C4-2B (cell line): ENCODE results near the gene HOXA13.
A peak's percentile ranks its signal among the peaks of the same experiment; 100 is the strongest.

Source experiments
- H3K27ac ChIP-seq: fragments of 450-650 bp; 2 replicates; pipeline ENCODE4 v1.5.1; 2017
- CTCF ChIP-seq: fragments of 450-650 bp; conservative IDR thresholded peaks from 2 replicates; pipeline ENCODE4 v1.5.1; 2017; ENCODE audit warnings: mild to moderate bottlenecking
- ZFX ChIP-seq: fragments of 450-650 bp; IDR thresholded peaks from 2 replicates; pipeline ENCODE4 v1.6.1; 2017

HOXA13 gene

GRCh38 chr7:27171325-27171636 is 28.6 kb downstream of the HOXA13 start:
- TF ChIP-seq ZFX (no peak), CTCF (no peak)
- peak overlapping the region; percentile 98 for H3K27ac ChIP-seq

DNA sequence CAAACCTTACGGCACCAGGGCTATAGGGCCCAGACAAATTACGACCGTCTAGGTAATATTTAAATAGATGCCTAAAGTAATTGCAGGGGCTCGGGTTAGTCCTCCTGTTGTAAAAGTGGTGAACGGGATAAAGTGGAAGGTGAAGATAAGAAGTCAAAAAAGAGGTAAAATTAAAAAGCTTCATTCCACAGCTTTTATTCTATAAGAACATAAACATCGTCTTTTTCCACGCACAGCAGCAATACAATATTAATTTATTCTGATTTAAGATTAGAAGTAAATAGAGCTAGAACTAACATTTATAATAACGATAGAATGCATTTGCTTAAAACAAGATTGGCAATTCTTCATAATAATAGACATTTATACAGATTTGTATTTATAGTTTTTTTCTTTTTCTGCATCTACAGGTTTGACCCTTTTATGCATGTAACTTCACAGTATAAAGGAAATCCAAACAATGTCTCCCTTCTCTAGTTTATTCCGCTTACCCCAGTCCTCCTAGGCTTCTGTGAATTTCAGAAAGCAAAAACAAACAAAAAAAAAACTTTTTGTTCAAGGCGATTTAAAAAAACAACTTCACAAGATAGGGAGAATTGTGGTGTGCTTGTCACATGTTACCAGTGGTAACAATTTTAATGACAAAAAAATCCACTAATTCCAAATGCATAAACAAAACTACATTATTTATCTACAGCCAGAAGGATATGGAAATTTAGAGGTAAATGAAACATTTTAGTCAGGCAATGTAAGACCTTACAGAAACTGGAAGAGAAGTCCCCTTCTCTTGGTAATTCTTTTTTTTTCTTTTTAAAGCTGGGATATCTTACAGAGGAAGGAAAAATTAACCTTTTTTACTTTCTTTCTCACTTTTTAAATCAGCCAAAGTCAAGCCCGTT is 29.2 kb downstream of the HOXA13 start:
- peak overlapping the region; percentile 98 for H3K27ac ChIP-seq

GRCh38 chr7:27169658-27170425 is 30.0 kb downstream of the HOXA13 start:
- H3K27ac ChIP-seq = no peak overlapping the region
- TF ChIP-seq ZFX = no peak

More for the DNA sequence above, 29.2 kb downstream of the HOXA13 start:
- no peak for TF ChIP-seq ZFX
- TF ChIP-seq CTCF = no peak

DNA sequence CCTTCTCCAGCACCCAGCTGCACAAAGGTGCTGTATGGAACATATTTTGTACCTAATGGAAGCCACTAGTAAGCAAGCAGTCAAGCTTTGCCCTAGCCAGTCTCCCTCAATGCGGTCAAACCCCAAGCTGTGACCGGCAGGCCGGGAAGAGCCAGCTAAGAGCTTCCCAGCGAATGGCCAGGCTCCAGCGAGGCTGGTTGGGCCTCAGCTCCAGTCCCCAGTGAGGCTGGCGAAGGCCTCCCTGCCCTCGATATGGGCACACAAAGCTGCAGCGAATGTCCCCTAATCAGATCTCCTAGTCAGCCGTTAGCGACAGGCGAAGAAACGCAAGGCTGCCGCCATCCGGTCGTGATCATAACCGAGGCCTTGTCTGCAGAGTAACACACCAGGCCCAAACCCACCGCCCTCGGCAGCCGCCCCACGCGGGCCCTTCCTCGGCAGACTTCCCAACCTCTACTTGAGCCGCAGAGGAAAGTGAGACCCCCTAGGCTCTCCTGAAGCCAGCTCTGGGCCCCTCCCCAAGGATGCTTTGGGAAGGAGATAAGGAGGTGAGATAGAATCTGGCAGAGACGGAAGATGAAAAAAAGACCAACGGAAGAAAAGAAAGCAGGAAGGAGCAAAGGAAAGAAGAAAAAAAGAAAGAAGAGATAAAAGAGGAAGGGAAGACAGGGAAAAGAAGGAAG is 31.5 kb downstream of the HOXA13 start:
- no peak for TF ChIP-seq ZFX
- no peak for TF ChIP-seq CTCF
- no peak overlapping the region for H3K27ac ChIP-seq

GRCh38 chr7:27167916-27168264 is 32.0 kb downstream of the HOXA13 start:
- no peak for TF ChIP-seq ZFX
- no peak for TF ChIP-seq CTCF
- no peak overlapping the region for H3K27ac ChIP-seq

- H3K27ac ChIP-seq = peak overlapping the region; percentile 51
- TF ChIP-seq ZFX (no peak), CTCF (no peak)
These were observed 33.1 kb downstream of the HOXA13 start for GRCh38 chr7:27166531-27167505.

DNA sequence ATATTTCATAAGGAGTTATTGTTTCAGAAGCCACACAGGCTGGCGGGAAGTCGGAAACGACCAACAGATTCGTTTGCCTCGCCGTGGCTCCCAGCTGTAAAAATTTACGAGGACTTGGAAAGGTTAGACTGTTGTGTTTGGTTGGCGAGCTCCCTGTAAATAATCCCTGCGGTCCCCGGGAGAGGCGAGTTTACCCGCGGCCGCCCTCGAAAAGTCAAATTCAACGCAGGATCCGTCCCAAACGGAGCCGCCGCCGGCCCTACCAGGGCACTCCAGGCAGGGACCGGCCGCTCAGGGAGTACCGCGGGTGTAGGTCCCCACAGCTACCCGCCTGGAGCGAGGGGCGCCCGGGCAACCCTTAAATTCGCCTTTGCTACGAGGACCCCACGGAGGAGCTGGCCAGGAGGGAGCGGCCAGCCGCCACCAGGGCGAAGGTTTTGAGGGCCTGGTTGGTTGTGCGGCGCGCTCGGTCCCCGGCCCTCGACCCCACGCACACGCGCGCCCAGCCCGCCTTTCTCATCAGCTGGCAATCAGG is 33.8 kb downstream of the HOXA13 start:
- TF ChIP-seq CTCF = no peak
- TF ChIP-seq ZFX = no peak

More for the DNA sequence above, 33.8 kb downstream of the HOXA13 start:
- peak overlapping the region; percentile 51 for H3K27ac ChIP-seq
